ENCODE data around the gene ORC3. TPM values are rescaled to one million over a fixed set of nuclear protein-coding genes. Genes with fewer than 3 reads are reported as not detected.
"Not testable (repeated sequence)": the region's sequence is repeated elsewhere in the genome, so short reads cannot be mapped to it uniquely, and the experiment has no call there.

Gene ORC3
- total RNA-seq, 1 donor from 2014 or later: 33.6 TPM

GRCh38 chr6:87682310-87682709 is 92.4 kb downstream of the ORC3 start:
- Mint-ChIP-seq H3K27ac (no peak overlapping the region), H3K27me3 (no peaks in the 10 kb centered on the region), H3K4me3 (no peak overlapping the region), H3K4me1 (ENCODE audit: unreplicated experiment) (peaks cover 23% of the 10 kb centered on the region), H3K9me3 (no peaks in the 10 kb centered on the region), H3K36me3 (peaks cover 28% of the 10 kb centered on the region)
- DNase-seq (ENCODE audit: extremely low spot score, unreplicated experiment): no peak
- TF ChIP-seq CTCF (conservative IDR thresholded peaks at IDR 0.05): no peak

GRCh38 chr6:87683890-87684289 is 94.0 kb downstream of the ORC3 start:
- DNase-seq (ENCODE audit: extremely low spot score, unreplicated experiment): no peak
- Mint-ChIP-seq H3K4me3 (no peak overlapping the region), H3K4me1 (ENCODE audit: unreplicated experiment) (peaks cover 28% of the 10 kb centered on the region), H3K27ac (no peak overlapping the region), H3K9me3 (no peaks in the 10 kb centered on the region), H3K27me3 (no peaks in the 10 kb centered on the region), H3K36me3 (peaks cover 20% of the 10 kb centered on the region)
- no peak for TF ChIP-seq CTCF (conservative IDR thresholded peaks at IDR 0.05)

GRCh38 chr6:87684895-87685654 is 95.1 kb downstream of the ORC3 start:
- H3K27me3 Mint-ChIP-seq: no peaks in the 10 kb centered on the region
- H3K36me3 Mint-ChIP-seq: peaks cover 16% of the 10 kb centered on the region
- H3K27ac Mint-ChIP-seq: no peak overlapping the region
- no peak for DNase-seq (ENCODE audit: extremely low spot score, unreplicated experiment)
- no peak for TF ChIP-seq CTCF (conservative IDR thresholded peaks at IDR 0.05)
- H3K4me3 Mint-ChIP-seq: no peak overlapping the region
- peaks cover 26% of the 10 kb centered on the region for H3K4me1 Mint-ChIP-seq (ENCODE audit: unreplicated experiment)
- no peaks in the 10 kb centered on the region for H3K9me3 Mint-ChIP-seq

GRCh38 chr6:87686636-87687205 is 96.8 kb downstream of the ORC3 start:
- peaks cover 35% of the 10 kb centered on the region for H3K4me1 Mint-ChIP-seq (ENCODE audit: unreplicated experiment)
- not testable (repeated sequence) for H3K36me3 Mint-ChIP-seq; H3K27ac Mint-ChIP-seq; H3K9me3 Mint-ChIP-seq; H3K4me3 Mint-ChIP-seq; H3K27me3 Mint-ChIP-seq; DNase-seq (ENCODE audit: extremely low spot score, unreplicated experiment)

- peaks cover 34% of the 10 kb centered on the region for H3K4me1 Mint-ChIP-seq (ENCODE audit: unreplicated experiment)
- H3K9me3 Mint-ChIP-seq: no peaks in the 10 kb centered on the region
- no peak for TF ChIP-seq CTCF (conservative IDR thresholded peaks at IDR 0.05)
- no peak overlapping the region for H3K27ac Mint-ChIP-seq
- DNase-seq (ENCODE audit: extremely low spot score, unreplicated experiment): no peak
- no peak overlapping the region for H3K4me3 Mint-ChIP-seq
- no peaks in the 10 kb centered on the region for H3K27me3 Mint-ChIP-seq
- peaks cover 6% of the 10 kb centered on the region for H3K36me3 Mint-ChIP-seq
Observed at GRCh38 chr6:87687296-87687695, 97.4 kb downstream of the ORC3 start.

GRCh38 chr6:87687893-87688292 is 98.0 kb downstream of the ORC3 start:
- not testable (repeated sequence) for H3K36me3 Mint-ChIP-seq; H3K27ac Mint-ChIP-seq; H3K4me3 Mint-ChIP-seq; H3K27me3 Mint-ChIP-seq; H3K9me3 Mint-ChIP-seq; DNase-seq (ENCODE audit: extremely low spot score, unreplicated experiment)
- peaks cover 34% of the 10 kb centered on the region for H3K4me1 Mint-ChIP-seq (ENCODE audit: unreplicated experiment)
